Measurements from ENCODE around the gene F13A1. TPM values are rescaled to one million over a fixed set of nuclear protein-coding genes. Genes with fewer than 3 reads are reported as not detected.

F13A1 gene
- total and polyA plus RNA-seq, 2 donors from 2014 or later = 28.9 to 275 TPM

DNA sequence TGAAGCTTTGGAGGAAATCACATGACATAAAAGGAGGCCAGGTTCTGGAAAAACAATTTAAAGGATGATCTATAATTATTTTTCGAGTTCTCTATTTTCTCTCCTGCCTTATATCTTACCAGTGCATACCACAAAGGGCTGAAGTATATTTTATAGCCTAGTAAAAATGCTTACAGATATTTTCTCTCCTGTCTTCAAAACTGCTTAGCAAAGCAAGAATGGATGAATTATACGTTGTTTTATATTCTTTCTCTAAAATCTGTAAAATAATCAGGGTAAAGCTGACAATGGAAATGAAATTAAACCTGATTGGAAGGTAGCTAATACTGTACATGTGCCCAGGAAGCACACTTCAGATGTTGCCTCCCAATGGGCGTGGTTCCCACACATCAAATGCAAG is 123.7 kb downstream of the F13A1 start:
- Histone ChIP-seq H3K4me3 (ENCODE audit: low read length in 3 of 3) (no peak overlapping the region), H3K36me3 (ENCODE audit: control insufficient read depth in 2 of 3, insufficient read depth in 3 of 3, low read length in 3 of 3) (no peaks in the 10 kb centered on the region), H3K27ac (ENCODE audit: low read depth in 2 of 2, low read length in 2 of 2) (no peak overlapping the region), H3K27me3 (ENCODE audit: control insufficient read depth, insufficient read depth, low read length) (no peaks in the 10 kb centered on the region), H3K9ac (ENCODE audit: low read length in 3 of 3) (no peak overlapping the region), H3K4me1 (ENCODE audit: control insufficient read depth in 2 of 3, insufficient read depth in 2 of 3, low read depth in 1 of 3, low read length in 3 of 3) (no peaks in the 10 kb centered on the region), H3K9me3 (ENCODE audit: control insufficient read depth in 2 of 3, insufficient read depth in 1 of 3, low read length in 3 of 3) (no peaks in the 10 kb centered on the region)
- intact Hi-C loops (cut with DNase I) = no loop called here
- no peak for DNase-seq
- TF ChIP-seq, protein P1, sequence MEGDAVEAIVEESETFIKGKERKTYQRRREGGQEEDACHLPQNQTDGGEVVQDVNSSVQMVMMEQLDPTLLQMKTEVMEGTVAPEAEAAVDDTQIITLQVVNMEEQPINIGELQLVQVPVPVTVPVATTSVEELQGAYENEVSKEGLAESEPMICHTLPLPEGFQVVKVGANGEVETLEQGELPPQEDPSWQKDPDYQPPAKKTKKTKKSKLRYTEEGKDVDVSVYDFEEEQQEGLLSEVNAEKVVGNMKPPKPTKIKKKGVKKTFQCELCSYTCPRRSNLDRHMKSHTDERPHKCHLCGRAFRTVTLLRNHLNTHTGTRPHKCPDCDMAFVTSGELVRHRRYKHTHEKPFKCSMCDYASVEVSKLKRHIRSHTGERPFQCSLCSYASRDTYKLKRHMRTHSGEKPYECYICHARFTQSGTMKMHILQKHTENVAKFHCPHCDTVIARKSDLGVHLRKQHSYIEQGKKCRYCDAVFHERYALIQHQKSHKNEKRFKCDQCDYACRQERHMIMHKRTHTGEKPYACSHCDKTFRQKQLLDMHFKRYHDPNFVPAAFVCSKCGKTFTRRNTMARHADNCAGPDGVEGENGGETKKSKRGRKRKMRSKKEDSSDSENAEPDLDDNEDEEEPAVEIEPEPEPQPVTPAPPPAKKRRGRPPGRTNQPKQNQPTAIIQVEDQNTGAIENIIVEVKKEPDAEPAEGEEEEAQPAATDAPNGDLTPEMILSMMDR (IDR thresholded peaks at IDR 0.05; ENCODE audit: borderline replicate concordance, extremely low read depth, insufficient read depth) = no peak
- no peak for FAIRE-seq

DNA sequence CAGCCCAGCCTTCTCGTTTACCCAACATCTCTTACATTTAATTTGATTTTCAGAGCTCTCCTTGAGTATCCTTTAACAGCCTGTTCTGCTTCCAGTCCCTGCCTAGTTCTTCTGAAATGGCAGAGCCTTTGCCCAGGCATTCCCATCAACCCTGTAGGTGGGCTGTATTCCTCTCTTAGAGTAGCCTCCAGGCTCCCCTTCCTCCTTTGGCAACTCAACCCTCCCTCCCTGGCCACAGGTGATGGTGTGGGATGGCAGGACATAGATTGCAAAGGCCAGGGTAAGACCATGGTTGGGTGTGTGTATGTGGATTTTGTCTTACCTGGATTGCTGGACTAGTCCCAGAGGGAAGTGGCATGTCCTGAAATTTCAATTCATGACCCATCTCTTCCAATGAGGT is 125.4 kb downstream of the F13A1 start:
- TF ChIP-seq, protein P1 (IDR thresholded peaks at IDR 0.05; ENCODE audit: borderline replicate concordance, extremely low read depth, insufficient read depth) = no peak
- H3K4me3 ChIP-seq (ENCODE audit: low read length in 3 of 3) = no peak overlapping the region
- H3K9ac ChIP-seq (ENCODE audit: low read length in 3 of 3) = no peak overlapping the region
- intact Hi-C loops (cut with DNase I) = no loop called here
- no peaks in the 10 kb centered on the region for H3K9me3 ChIP-seq (ENCODE audit: control insufficient read depth in 2 of 3, insufficient read depth in 1 of 3, low read length in 3 of 3)
- no peak overlapping the region for H3K27ac ChIP-seq (ENCODE audit: low read depth in 2 of 2, low read length in 2 of 2)
- no peaks in the 10 kb centered on the region for H3K4me1 ChIP-seq (ENCODE audit: control insufficient read depth in 2 of 3, insufficient read depth in 2 of 3, low read depth in 1 of 3, low read length in 3 of 3)
- DNase-seq = no peak
- no peaks in the 10 kb centered on the region for H3K27me3 ChIP-seq (ENCODE audit: control insufficient read depth, insufficient read depth, low read length)
- no peaks in the 10 kb centered on the region for H3K36me3 ChIP-seq (ENCODE audit: control insufficient read depth in 2 of 3, insufficient read depth in 3 of 3, low read length in 3 of 3)
- no peak for FAIRE-seq

DNA sequence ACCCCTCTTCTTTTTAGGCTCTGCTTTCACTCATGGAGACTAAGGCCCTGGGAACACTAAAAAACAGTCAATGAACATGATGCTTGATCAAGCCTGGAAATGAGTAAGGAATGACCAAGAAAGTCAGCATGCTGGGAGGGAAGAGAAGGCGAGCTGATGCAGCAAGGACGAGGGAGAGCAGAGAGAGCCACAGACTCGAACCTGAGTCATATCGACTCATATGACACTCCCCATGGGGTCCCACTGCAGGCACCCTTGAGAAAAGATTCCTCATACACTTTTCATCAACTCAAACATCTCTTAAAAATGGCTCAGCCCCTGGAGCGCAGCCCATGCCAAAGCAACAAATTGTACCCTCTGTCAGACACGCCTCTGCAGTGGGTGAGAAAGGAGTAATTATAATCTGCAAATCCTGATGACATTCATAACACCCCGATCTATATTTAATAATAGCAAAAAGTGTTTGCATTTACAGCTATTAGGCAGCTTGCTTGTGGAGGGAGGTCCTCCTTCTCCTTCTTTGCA is 127.2 kb downstream of the F13A1 start:
- H3K9ac ChIP-seq (ENCODE audit: low read length in 3 of 3) = no peak overlapping the region
- no peaks in the 10 kb centered on the region for H3K27me3 ChIP-seq (ENCODE audit: control insufficient read depth, insufficient read depth, low read length)
- FAIRE-seq (no peak), DNase-seq (no peak)
- no peaks in the 10 kb centered on the region for H3K4me1 ChIP-seq (ENCODE audit: control insufficient read depth in 2 of 3, insufficient read depth in 2 of 3, low read depth in 1 of 3, low read length in 3 of 3)
- no peak overlapping the region for H3K4me3 ChIP-seq (ENCODE audit: low read length in 3 of 3)
- intact Hi-C loops (cut with DNase I) = no loop called here
- H3K9me3 ChIP-seq (ENCODE audit: control insufficient read depth in 2 of 3, insufficient read depth in 1 of 3, low read length in 3 of 3) = no peaks in the 10 kb centered on the region
- H3K27ac ChIP-seq (ENCODE audit: low read depth in 2 of 2, low read length in 2 of 2) = no peak overlapping the region
- TF ChIP-seq, protein P1 (IDR thresholded peaks at IDR 0.05; ENCODE audit: borderline replicate concordance, extremely low read depth, insufficient read depth) = no peak
- no peaks in the 10 kb centered on the region for H3K36me3 ChIP-seq (ENCODE audit: control insufficient read depth in 2 of 3, insufficient read depth in 3 of 3, low read length in 3 of 3)

DNA sequence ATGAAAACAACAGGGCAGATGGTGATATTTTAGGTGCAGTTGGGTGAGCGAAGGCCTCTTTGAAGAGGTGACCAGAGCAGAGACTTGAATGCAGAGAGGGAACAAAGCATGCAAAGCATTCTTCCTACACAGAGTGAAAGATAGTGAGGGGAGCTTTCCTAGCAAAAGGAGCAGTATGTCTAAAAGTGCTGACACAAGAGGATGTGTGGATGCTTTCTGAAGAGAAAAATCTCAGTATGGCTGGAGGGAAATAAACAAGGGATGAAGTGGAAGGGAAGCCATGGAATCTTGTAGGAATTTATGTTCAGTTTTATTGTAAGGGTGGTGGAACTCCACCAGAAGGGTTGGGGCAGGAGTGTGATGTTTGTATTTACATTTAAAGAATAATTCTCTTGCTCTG is 128.6 kb downstream of the F13A1 start:
- TF ChIP-seq, protein P1 (IDR thresholded peaks at IDR 0.05; ENCODE audit: borderline replicate concordance, extremely low read depth, insufficient read depth) = no peak
- no peaks in the 10 kb centered on the region for H3K4me1 ChIP-seq (ENCODE audit: control insufficient read depth in 2 of 3, insufficient read depth in 2 of 3, low read depth in 1 of 3, low read length in 3 of 3)
- H3K27me3 ChIP-seq (ENCODE audit: control insufficient read depth, insufficient read depth, low read length) = no peaks in the 10 kb centered on the region
- DNase-seq (no peak), FAIRE-seq (no peak)
- no peaks in the 10 kb centered on the region for H3K36me3 ChIP-seq (ENCODE audit: control insufficient read depth in 2 of 3, insufficient read depth in 3 of 3, low read length in 3 of 3)
- no peak overlapping the region for H3K4me3 ChIP-seq (ENCODE audit: low read length in 3 of 3)
- H3K9ac ChIP-seq (ENCODE audit: low read length in 3 of 3) = no peak overlapping the region
- no peaks in the 10 kb centered on the region for H3K9me3 ChIP-seq (ENCODE audit: control insufficient read depth in 2 of 3, insufficient read depth in 1 of 3, low read length in 3 of 3)
- intact Hi-C loops (cut with DNase I) = no loop called here
- no peak overlapping the region for H3K27ac ChIP-seq (ENCODE audit: low read depth in 2 of 2, low read length in 2 of 2)
